HL-60 (cell line): ENCODE data around the gene MBD5.

ENCODE experiments used
- POLR2AphosphoS5 ChIP-seq: IDR thresholded peaks from 2 replicates; pipeline ENCODE4 v1.6.1; 2012; ENCODE audit warnings: low read depth
- TF ChIP-seq, protein P1 (sequence below): IDR thresholded peaks from one replicate; pipeline ENCODE4 v1.5.1; 2011; ENCODE audit warnings: low read length, control low read depth, inconsistent platforms; ENCODE audit not compliant: insufficient read depth
- TF ChIP-seq, protein P2 (sequence below): IDR thresholded peaks from 2 replicates; pipeline ENCODE4 v1.6.1; 2012; ENCODE audit warnings: low read depth; ENCODE audit not compliant: insufficient replicate concordance

DNA sequence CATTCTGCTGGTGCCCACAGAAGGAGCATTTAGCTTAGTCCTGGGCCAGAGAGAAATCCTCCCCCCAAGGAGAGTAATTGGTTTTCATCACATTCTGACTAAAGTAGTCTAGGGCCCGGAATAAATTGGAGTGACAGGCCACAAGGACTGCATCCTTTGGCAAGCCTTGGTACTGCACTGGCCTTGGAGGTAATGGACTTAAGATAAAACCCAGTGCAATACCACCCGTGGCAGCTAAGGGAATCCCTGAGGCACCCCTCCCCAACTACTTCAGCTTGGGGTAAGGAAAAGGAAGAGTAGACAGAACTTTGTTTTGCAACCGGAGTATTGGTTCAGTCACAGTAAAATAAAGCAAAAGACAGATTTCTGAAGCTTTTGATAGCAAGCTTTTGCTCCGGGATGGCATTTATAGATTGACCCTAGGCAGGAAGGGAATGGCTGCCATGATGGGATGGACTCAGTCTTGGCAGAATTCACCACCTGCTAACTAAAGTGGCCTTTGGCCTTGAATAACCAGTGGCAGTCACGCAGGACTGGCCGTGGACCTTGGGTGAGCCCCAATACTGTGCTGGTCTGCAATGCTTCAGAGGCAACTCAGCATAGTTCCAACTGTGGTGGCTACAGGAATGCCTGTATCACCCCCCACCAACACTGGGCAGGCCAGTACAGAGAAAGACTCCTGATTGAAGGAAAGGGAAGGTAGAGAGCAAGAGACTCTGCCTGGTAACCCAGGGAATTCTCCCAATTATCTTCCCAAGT, 14.5 kb upstream of the MBD5 start:
- TF ChIP-seq, protein P1, sequence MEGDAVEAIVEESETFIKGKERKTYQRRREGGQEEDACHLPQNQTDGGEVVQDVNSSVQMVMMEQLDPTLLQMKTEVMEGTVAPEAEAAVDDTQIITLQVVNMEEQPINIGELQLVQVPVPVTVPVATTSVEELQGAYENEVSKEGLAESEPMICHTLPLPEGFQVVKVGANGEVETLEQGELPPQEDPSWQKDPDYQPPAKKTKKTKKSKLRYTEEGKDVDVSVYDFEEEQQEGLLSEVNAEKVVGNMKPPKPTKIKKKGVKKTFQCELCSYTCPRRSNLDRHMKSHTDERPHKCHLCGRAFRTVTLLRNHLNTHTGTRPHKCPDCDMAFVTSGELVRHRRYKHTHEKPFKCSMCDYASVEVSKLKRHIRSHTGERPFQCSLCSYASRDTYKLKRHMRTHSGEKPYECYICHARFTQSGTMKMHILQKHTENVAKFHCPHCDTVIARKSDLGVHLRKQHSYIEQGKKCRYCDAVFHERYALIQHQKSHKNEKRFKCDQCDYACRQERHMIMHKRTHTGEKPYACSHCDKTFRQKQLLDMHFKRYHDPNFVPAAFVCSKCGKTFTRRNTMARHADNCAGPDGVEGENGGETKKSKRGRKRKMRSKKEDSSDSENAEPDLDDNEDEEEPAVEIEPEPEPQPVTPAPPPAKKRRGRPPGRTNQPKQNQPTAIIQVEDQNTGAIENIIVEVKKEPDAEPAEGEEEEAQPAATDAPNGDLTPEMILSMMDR: no peak
- TF ChIP-seq POLR2AphosphoS5: no peak
- TF ChIP-seq, protein P2, sequence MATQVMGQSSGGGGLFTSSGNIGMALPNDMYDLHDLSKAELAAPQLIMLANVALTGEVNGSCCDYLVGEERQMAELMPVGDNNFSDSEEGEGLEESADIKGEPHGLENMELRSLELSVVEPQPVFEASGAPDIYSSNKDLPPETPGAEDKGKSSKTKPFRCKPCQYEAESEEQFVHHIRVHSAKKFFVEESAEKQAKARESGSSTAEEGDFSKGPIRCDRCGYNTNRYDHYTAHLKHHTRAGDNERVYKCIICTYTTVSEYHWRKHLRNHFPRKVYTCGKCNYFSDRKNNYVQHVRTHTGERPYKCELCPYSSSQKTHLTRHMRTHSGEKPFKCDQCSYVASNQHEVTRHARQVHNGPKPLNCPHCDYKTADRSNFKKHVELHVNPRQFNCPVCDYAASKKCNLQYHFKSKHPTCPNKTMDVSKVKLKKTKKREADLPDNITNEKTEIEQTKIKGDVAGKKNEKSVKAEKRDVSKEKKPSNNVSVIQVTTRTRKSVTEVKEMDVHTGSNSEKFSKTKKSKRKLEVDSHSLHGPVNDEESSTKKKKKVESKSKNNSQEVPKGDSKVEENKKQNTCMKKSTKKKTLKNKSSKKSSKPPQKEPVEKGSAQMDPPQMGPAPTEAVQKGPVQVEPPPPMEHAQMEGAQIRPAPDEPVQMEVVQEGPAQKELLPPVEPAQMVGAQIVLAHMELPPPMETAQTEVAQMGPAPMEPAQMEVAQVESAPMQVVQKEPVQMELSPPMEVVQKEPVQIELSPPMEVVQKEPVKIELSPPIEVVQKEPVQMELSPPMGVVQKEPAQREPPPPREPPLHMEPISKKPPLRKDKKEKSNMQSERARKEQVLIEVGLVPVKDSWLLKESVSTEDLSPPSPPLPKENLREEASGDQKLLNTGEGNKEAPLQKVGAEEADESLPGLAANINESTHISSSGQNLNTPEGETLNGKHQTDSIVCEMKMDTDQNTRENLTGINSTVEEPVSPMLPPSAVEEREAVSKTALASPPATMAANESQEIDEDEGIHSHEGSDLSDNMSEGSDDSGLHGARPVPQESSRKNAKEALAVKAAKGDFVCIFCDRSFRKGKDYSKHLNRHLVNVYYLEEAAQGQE: no peak
